GM23338 (cell line): ENCODE measurements around the gene STK36.

Experiments
- EZH2 ChIP-seq: fragments of 200-600 bp; sonication (generic); IDR thresholded peaks from one replicate; pipeline ENCODE4 v1.8.0; 2017; ENCODE audit warnings: antibody characterized with exemption, mild to moderate bottlenecking, low read depth; ENCODE audit not compliant: unreplicated experiment
- EZH2phosphoT487 ChIP-seq: fragments of 200-600 bp; sonication (generic); IDR thresholded peaks from one replicate; pipeline ENCODE4 v1.8.1; 2018; ENCODE audit warnings: antibody characterized with exemption; ENCODE audit not compliant: unreplicated experiment
- POLR2AphosphoS5 ChIP-seq: IDR thresholded peaks from 2 replicates; pipeline ENCODE4 v1.6.1; 2016; ENCODE audit warnings: antibody characterized with exemption, low read depth
- REST ChIP-seq: IDR thresholded peaks from one replicate; pipeline ENCODE4 v1.6.1; 2018; ENCODE audit warnings: antibody characterized with exemption; ENCODE audit not compliant: unreplicated experiment
- TF ChIP-seq, protein P1 (sequence below), 2 experiments: fragments of 200-600 bp in 1 of 2; sonication (generic) in 1 of 2; conservative IDR thresholded peaks; 2 replicates each; pipeline versions ENCODE4 v1.5.1 to v1.6.1; 2016 to 2017; ENCODE audit warnings: antibody characterized with exemption in 2 of 2, low read depth in 2 of 2, mild to moderate bottlenecking in 2 of 2, moderate library complexity in 1 of 2

GRCh38 chr2:218745559-218746469 is 73.9 kb downstream of the STK36 start:
- no peak for TF ChIP-seq EZH2
- TF ChIP-seq, protein P1, sequence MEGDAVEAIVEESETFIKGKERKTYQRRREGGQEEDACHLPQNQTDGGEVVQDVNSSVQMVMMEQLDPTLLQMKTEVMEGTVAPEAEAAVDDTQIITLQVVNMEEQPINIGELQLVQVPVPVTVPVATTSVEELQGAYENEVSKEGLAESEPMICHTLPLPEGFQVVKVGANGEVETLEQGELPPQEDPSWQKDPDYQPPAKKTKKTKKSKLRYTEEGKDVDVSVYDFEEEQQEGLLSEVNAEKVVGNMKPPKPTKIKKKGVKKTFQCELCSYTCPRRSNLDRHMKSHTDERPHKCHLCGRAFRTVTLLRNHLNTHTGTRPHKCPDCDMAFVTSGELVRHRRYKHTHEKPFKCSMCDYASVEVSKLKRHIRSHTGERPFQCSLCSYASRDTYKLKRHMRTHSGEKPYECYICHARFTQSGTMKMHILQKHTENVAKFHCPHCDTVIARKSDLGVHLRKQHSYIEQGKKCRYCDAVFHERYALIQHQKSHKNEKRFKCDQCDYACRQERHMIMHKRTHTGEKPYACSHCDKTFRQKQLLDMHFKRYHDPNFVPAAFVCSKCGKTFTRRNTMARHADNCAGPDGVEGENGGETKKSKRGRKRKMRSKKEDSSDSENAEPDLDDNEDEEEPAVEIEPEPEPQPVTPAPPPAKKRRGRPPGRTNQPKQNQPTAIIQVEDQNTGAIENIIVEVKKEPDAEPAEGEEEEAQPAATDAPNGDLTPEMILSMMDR (conservative IDR thresholded peaks at IDR 0.05; ENCODE audit: low read depth in 2 of 2) = no peak
- TF ChIP-seq POLR2AphosphoS5 = no peak
- no peak for TF ChIP-seq REST
- no peak for TF ChIP-seq EZH2phosphoT487
